ENCODE results near the gene DDX54.
"Not testable (repeated sequence)": the region's sequence is repeated elsewhere in the genome, so short reads cannot be mapped to it uniquely, and the experiment has no call there.

DDX54 gene

GRCh38 chr12:113220593-113221180 is 35.4 kb upstream of the DDX54 start:
- DNase-seq = peak; percentile 59

GRCh38 chr12:113216027-113216426 is 30.7 kb upstream of the DDX54 start:
- DNase-seq = no peak

- DNase-seq = peak; percentile 48
Observed at GRCh38 chr12:113214895-113215400, 29.7 kb upstream of the DDX54 start.

- DNase-seq = no peak
Observed at GRCh38 chr12:113211160-113211559, 25.9 kb upstream of the DDX54 start.

GRCh38 chr12:113208041-113208934 is 23.0 kb upstream of the DDX54 start:
- DNase-seq = no peak

- DNase-seq = peak; percentile 45
Observed at GRCh38 chr12:113207613-113208040, 22.3 kb upstream of the DDX54 start.

- DNase-seq = not testable (repeated sequence)
Observed at GRCh38 chr12:113206802-113207201, 21.5 kb upstream of the DDX54 start.

- no peak for DNase-seq
Observed at GRCh38 chr12:113204804-113205203, 19.5 kb upstream of the DDX54 start.

GRCh38 chr12:113203852-113204760 is 18.8 kb upstream of the DDX54 start:
- no peak for DNase-seq

GRCh38 chr12:113202300-113203075 is 17.2 kb upstream of the DDX54 start:
- DNase-seq = no peak

- DNase-seq = peak; percentile 24
Observed at GRCh38 chr12:113201187-113202177, 16.2 kb upstream of the DDX54 start.

GRCh38 chr12:113200021-113200797 is 14.9 kb upstream of the DDX54 start:
- DNase-seq = no peak

GRCh38 chr12:113198296-113198695 is 13.0 kb upstream of the DDX54 start:
- no peak for DNase-seq

- DNase-seq = no peak
Observed at GRCh38 chr12:113197518-113198077, 12.3 kb upstream of the DDX54 start.

GRCh38 chr12:113196990-113197389 is 11.7 kb upstream of the DDX54 start:
- DNase-seq = peak; percentile 50

GRCh38 chr12:113196582-113196981 is 11.3 kb upstream of the DDX54 start:
- DNase-seq = no peak

GRCh38 chr12:113195598-113195997 is 10.3 kb upstream of the DDX54 start:
- no peak for DNase-seq

- DNase-seq = no peak
Observed at GRCh38 chr12:113194971-113195391, 9.7 kb upstream of the DDX54 start.

GRCh38 chr12:113191227-113191626 is 5.9 kb upstream of the DDX54 start:
- no peak for DNase-seq

GRCh38 chr12:113190761-113191160 is 5.5 kb upstream of the DDX54 start:
- no peak for DNase-seq
